DND-41 (cell line): ENCODE measurements around the gene STRIP1.

ENCODE experiments used
- ATAC-seq: fragments of 200-7000 bp; cut with Tn5 transposase; 3 replicates; pipeline ENCODE4 v1.9.1; 2021; ENCODE audit warnings: low read depth; ENCODE audit not compliant: insufficient read depth
- DNase-seq: peaks from one replicate; pipeline ENCODE4 v3.0.0-alpha.2; 2020
- H2AFZ ChIP-seq: 2 replicates; pipeline ENCODE4 v1.6.0; 2012; ENCODE audit warnings: low read depth, low read length
- H3K27ac ChIP-seq: 2 replicates; pipeline ENCODE4 v1.5.1; 2012; ENCODE audit warnings: low read length, inconsistent platforms
- H3K27me3 ChIP-seq: fragments of 200-600 bp; sonication (generic); 2 replicates; pipeline ENCODE4 v1.6.0; 2012; ENCODE audit warnings: low read length, mild to moderate bottlenecking, inconsistent platforms; ENCODE audit not compliant: insufficient read depth, poor library complexity
- H3K36me3 ChIP-seq: 2 replicates; pipeline ENCODE4 v1.5.1; 2012; ENCODE audit warnings: low read length, inconsistent platforms; ENCODE audit not compliant: insufficient read depth
- H3K4me1 ChIP-seq: 2 replicates; pipeline ENCODE4 v1.5.1; 2012; ENCODE audit warnings: mild to moderate bottlenecking, low read length; ENCODE audit not compliant: insufficient read depth
- H3K4me2 ChIP-seq: 2 replicates; pipeline ENCODE4 v1.6.0; 2012; ENCODE audit warnings: mild to moderate bottlenecking, moderate library complexity, low read length, inconsistent platforms; ENCODE audit not compliant: insufficient read depth
- H3K4me3 ChIP-seq, 2 experiments: fragments of 200-600 bp in 1 of 2; shearing (Covaris generic) in 1 of 2; 2 replicates each; pipeline ENCODE4 v1.5.1; 2012 to 2016; ENCODE audit warnings: inconsistent platforms in 2 of 2, low read length in 2 of 2, mild to moderate bottlenecking in 2 of 2, low read depth in 1 of 2, moderate library complexity in 1 of 2
- H3K79me2 ChIP-seq: 2 replicates; pipeline ENCODE4 v1.6.0; 2012; ENCODE audit warnings: low read length, inconsistent platforms; ENCODE audit not compliant: insufficient read depth
- H3K9ac ChIP-seq: 2 replicates; pipeline ENCODE4 v1.6.0; 2012; ENCODE audit warnings: low read depth, mild to moderate bottlenecking, inconsistent platforms, low read length, moderate library complexity
- H3K9me3 ChIP-seq: 2 replicates; pipeline ENCODE4 v1.5.1; 2012; ENCODE audit warnings: low read length, moderate library complexity, mild to moderate bottlenecking, inconsistent platforms; ENCODE audit not compliant: insufficient read depth, severe bottlenecking
- H4K20me1 ChIP-seq: 2 replicates; pipeline ENCODE4 v1.6.0; 2012; ENCODE audit warnings: low read length; ENCODE audit not compliant: insufficient read depth
- EZH2 ChIP-seq: IDR thresholded peaks from 3 replicates; pipeline ENCODE4 v1.6.1; 2012; ENCODE audit warnings: borderline replicate concordance, low read depth, mild to moderate bottlenecking, moderate library complexity, low read length, inconsistent platforms; ENCODE audit not compliant: severe bottlenecking
- TF ChIP-seq, protein P1 (sequence below): IDR thresholded peaks from 2 replicates; pipeline ENCODE4 v1.5.1; 2012; ENCODE audit warnings: borderline replicate concordance, low read length, moderate library complexity, mild to moderate bottlenecking; ENCODE audit not compliant: poor library complexity, severe bottlenecking; ENCODE audit errors: extremely low read depth

The STRIP1 gene

DNA sequence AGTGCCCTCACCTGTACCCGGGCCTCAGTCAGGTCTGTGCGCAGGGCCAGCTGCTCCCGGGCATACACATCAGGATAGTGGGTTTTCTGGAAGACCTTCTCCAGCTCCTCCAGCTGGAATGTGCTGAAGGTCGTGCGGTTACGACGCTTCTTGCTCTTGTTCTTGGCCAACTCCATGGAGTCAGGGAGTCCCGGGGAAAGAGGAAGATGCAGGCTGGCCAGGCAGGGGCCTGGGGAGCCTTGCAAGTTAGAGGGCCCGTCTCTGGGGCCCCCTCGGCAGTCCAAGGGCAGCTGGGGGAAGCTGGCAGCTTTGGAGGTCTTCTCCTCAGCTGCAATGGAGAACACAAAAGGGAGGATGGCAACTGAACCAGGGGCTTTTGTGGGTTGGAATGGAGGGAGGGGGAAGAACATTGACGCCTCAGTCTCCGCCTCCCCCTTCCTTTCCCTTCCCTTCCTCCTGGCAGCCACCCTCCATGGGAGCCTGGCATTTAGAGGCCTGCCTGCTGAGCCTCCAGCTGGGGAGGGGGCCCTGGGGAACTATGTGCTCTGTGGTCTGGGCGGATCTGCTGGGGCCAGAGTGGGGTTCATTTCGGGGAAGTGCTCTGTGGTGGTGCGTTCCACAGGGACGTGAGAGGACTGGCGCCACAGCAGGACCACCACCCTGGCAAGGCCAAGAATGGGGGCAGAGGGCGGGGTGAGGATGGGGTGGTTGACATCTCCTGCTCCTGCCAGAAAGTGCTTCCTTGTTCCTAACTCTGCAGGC is 30.3 kb downstream of the STRIP1 start:
- ATAC-seq (no peak), DNase-seq (no peak)
- TF ChIP-seq EZH2 = no peak
- TF ChIP-seq, protein P1, sequence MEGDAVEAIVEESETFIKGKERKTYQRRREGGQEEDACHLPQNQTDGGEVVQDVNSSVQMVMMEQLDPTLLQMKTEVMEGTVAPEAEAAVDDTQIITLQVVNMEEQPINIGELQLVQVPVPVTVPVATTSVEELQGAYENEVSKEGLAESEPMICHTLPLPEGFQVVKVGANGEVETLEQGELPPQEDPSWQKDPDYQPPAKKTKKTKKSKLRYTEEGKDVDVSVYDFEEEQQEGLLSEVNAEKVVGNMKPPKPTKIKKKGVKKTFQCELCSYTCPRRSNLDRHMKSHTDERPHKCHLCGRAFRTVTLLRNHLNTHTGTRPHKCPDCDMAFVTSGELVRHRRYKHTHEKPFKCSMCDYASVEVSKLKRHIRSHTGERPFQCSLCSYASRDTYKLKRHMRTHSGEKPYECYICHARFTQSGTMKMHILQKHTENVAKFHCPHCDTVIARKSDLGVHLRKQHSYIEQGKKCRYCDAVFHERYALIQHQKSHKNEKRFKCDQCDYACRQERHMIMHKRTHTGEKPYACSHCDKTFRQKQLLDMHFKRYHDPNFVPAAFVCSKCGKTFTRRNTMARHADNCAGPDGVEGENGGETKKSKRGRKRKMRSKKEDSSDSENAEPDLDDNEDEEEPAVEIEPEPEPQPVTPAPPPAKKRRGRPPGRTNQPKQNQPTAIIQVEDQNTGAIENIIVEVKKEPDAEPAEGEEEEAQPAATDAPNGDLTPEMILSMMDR = no peak
- Histone ChIP-seq H3K27me3 (no peaks in the 10 kb centered on the region), H3K79me2 (no peaks in the 10 kb centered on the region), H3K4me2 (no peak overlapping the region), H4K20me1 (no peaks in the 10 kb centered on the region; the same call in 1 of the 2 replicates), H3K27ac (no peak overlapping the region), H3K36me3 (peaks cover 5% of the 10 kb centered on the region), H3K9me3 (no peaks in the 10 kb centered on the region), H3K9ac (no peak overlapping the region), H2AFZ (no peak overlapping the region), H3K4me3 (no peak overlapping the region), H3K4me1 (no peaks in the 10 kb centered on the region)

DNA sequence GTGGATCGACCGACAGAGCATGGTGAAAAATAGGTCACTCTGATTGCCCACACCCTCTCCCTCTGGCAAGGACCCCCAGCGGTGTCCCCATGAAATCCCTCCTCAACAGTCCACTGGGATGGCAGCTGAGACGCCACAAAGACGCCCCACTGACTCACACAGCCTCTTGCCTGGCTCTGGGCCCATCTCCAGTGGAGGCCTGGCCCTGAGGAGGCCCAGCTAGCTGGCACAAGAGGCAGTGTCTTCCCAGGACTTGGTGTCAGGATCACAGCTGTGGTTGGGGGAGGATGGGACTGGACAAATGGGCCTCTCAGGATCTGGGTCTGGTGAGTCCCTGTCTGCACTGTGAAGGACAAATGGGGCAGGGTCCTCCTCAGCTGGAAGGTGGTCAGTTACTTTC is 31.4 kb downstream of the STRIP1 start:
- TF ChIP-seq, protein P1 = no peak
- no peak for TF ChIP-seq EZH2
- DNase-seq = no peak
- H4K20me1 ChIP-seq = no peaks in the 10 kb centered on the region; the same call in 1 of the 2 replicates
- H3K27me3 ChIP-seq = no peaks in the 10 kb centered on the region
- no peaks in the 10 kb centered on the region for H3K79me2 ChIP-seq
- ATAC-seq = no peak
- H3K27ac ChIP-seq = no peak overlapping the region
- no peaks in the 10 kb centered on the region for H3K4me1 ChIP-seq
- H2AFZ ChIP-seq = no peak overlapping the region
- H3K9me3 ChIP-seq = no peaks in the 10 kb centered on the region
- H3K4me2 ChIP-seq = no peak overlapping the region
- no peak overlapping the region for H3K4me3 ChIP-seq
- H3K36me3 ChIP-seq = no peaks in the 10 kb centered on the region
- no peak overlapping the region for H3K9ac ChIP-seq

DNA sequence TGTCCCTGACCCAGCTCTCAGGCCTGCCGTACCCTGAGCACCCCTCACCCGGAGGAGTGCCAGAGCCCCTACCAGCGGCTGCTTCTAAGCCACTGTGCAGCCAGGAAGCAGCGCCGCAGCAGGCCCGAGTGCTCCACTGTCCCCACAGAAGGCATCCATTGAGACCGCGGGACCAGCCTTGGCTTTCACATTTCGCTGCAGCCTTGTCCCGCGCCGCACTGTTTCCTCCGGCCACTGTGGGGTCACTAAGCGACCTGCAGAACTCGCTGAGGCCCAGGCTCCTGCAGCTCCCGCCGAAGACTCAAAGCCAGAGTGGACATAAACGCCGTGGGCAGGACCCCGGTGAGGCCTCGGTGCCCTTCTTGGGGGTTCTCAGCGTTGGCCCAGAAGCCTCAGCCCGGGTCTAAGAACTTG is 33.1 kb downstream of the STRIP1 start:
- Histone ChIP-seq H4K20me1 (no peaks in the 10 kb centered on the region; the same call in 1 of the 2 replicates), H3K27me3 (no peaks in the 10 kb centered on the region), H3K4me2 (no peak overlapping the region), H3K36me3 (no peaks in the 10 kb centered on the region), H3K27ac (no peak overlapping the region), H3K4me3 (no peak overlapping the region), H3K9me3 (no peaks in the 10 kb centered on the region), H3K4me1 (no peaks in the 10 kb centered on the region), H2AFZ (no peak overlapping the region), H3K9ac (no peak overlapping the region), H3K79me2 (no peaks in the 10 kb centered on the region)
- DNase-seq (no peak), ATAC-seq (no peak; the same call in 2 of the 3 replicates)
- no peak for TF ChIP-seq EZH2

DNA sequence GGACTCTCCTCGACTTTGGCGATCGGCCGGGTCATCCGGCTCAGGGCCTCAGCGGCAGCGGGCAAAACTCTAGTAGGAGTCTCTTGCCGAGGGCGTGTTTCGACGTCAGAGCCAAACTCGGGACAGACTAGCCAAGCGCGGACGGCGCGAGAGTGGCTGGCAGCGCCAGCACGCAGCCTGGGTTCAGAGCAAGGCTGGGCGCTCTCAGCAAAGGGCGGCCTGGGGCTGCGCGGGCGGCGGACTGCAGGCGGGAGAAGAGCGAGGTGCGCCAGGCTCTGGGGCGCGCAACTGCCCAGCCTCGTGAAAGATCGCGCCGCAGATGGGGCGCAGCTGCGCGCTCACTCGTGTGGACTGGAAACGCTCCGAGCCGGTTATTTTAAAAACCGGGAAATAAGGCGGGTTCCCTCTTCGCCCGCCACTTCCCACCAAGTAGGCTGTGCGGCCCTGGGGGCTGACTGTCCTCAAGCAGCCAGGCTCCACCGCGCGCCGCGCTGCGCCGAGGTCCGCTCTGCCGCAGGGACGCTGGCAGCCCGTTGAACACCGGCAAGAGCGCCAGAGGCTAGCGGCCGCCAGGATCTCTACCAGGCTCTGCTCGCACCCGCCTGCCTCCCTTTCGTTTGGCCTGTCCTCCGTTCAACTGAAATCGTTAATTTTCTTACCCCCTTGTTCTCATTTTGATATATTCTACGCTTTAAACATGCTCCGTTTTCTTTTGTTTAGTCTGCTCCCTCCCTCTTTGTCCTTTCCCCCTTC is 33.6 kb downstream of the STRIP1 start:
- TF ChIP-seq, protein P1 = no peak
- TF ChIP-seq EZH2 = no peak
- Histone ChIP-seq H3K27me3 (no peaks in the 10 kb centered on the region), H3K79me2 (no peaks in the 10 kb centered on the region), H3K27ac (no peak overlapping the region), H3K4me3 (no peak overlapping the region), H3K36me3 (no peaks in the 10 kb centered on the region), H3K4me2 (no peak overlapping the region), H2AFZ (no peak overlapping the region), H3K4me1 (no peaks in the 10 kb centered on the region), H3K9ac (no peak overlapping the region), H4K20me1 (no peaks in the 10 kb centered on the region; the same call in 1 of the 2 replicates), H3K9me3 (no peaks in the 10 kb centered on the region)
- ATAC-seq = no peak
- DNase-seq = no peak
